SK-N-MC (cell line): ENCODE data around the gene CRY2.

Experiments used
- EZH2 ChIP-seq: fragments of 200-600 bp; sonication (generic); IDR thresholded peaks from one replicate; pipeline ENCODE4 v1.6.1; 2017; ENCODE audit warnings: antibody characterized with exemption
- POLR2AphosphoS5 ChIP-seq: IDR thresholded peaks from 2 replicates; pipeline ENCODE4 v1.6.1; 2012; ENCODE audit warnings: mild to moderate bottlenecking, low read depth, low read length, borderline replicate concordance

DNA sequence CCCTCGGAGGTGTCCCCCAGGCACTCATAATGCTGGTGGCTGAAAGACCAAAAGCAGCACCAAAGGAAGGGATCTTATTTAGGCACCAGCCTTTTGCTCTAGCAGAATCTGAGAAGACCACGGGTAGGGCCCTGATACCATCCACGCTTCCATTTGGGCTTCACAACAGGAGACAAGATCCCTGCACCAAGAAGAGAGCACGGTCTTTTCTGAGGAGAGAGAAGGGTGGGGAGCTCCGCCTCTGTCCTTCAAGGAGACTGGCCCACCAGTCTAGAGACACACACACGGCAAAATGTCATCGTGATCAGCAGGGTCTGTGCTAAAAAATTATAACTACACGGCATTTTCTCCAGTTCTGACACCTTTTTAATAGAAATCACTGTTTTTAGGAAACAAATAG lies 84.9 kb downstream of the CRY2 start:
- no peak for TF ChIP-seq POLR2AphosphoS5
- no peak for TF ChIP-seq EZH2
